GM21390 (cell line): ENCODE measurements around the gene OR52N4.
"Not testable (repeated sequence)": the region's sequence is repeated elsewhere in the genome, so short reads cannot be mapped to it uniquely, and the experiment has no call there.

Source experiments
- ATAC-seq: cut with Tn5 transposase; IDR thresholded peaks from one replicate; pipeline ENCODE4 v1.9.1; 2021; ENCODE audit not compliant: unreplicated experiment

Gene OR52N4

DNA sequence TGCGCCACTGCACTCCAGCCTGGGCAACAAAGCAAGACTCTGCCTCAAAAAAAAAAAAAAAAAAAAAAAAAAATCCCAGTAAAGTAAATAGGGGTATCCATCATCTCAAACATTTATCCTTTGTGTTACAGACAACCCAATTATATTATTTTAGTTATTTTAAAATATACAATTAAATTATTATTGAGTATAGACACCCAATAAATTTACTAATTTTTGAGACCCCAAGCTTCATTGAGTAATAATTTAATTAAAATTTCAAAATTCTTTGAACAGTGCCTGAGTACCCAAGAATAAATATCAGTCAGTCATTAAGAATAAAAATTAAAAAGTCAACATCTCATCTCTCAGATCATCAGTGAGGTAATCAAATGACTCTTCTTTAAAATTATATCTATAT lies at the start of gene OR52N4:
TSS of gene OR52N4 (plus strand) at position 301 of the 400 bp plus-strand sequence. CDS start 498 bp downstream, outside the sequence.
- ATAC-seq, result no peak

GRCh38 chr11:5705688-5706087 lies 48.4 kb upstream of the OR52N4 start:
- ATAC-seq, result no peak

- ATAC-seq, result peak; percentile 49
Observed at GRCh38 chr11:5712507-5712906, 41.5 kb upstream of the OR52N4 start.

DNA sequence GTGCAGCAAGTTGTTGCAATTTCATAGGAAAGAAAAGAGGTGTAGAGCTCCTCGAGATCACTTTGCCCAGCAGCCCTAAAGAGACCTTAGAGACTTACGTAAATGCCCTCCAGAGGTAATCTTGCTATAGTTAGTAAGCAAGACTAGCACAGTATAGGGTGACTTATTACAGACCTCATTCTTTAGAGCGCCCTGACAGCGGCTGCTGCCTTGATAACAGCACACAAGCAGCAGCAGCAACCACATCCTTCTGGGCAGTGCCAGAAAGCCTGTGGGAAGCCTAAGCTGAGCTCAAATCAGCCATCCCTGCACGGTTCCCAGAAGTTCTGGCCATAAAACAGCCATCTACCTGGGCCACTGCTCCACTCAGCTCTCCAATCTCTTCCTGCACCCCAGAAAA lies 40.3 kb upstream of the OR52N4 start:
- ATAC-seq, result no peak

GRCh38 chr11:5716518-5716917 lies 37.5 kb upstream of the OR52N4 start:
- not testable (repeated sequence) for ATAC-seq

GRCh38 chr11:5719703-5720495 lies 34.1 kb upstream of the OR52N4 start:
- no peak for ATAC-seq

DNA sequence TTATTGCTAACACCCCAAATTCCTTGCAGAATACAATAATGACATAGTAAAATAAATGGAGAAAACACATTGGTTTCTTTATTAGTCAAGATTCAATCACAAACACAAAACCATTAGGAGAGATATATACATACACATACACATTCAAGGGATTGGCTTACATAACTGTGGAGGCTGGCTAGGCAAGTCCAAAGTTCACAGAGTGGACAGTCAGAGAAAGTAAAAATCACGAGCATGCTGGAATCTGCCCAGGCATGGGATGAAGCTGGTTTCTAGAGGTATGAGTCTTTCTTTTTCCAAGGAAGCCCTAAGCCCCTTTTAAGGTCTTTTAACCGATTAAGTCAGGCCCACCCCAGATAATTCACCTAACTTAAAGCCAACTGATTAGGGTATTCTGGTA lies 31.4 kb upstream of the OR52N4 start:
- no peak for ATAC-seq

GRCh38 chr11:5726351-5726750 lies 27.7 kb upstream of the OR52N4 start:
- no peak for ATAC-seq

- ATAC-seq, result no peak
Observed at GRCh38 chr11:5727691-5728090, 26.4 kb upstream of the OR52N4 start.

GRCh38 chr11:5736396-5736795 lies 17.6 kb upstream of the OR52N4 start, which contains the start of gene OR56B1:
TSS of gene OR56B1 (plus strand) at chr11:5736448. CDS start at chr11:5736517, 69 bp downstream.
- ATAC-seq, result no peak

- no peak for ATAC-seq
Observed at GRCh38 chr11:5737091-5737490, 17.0 kb upstream of the OR52N4 start.

DNA sequence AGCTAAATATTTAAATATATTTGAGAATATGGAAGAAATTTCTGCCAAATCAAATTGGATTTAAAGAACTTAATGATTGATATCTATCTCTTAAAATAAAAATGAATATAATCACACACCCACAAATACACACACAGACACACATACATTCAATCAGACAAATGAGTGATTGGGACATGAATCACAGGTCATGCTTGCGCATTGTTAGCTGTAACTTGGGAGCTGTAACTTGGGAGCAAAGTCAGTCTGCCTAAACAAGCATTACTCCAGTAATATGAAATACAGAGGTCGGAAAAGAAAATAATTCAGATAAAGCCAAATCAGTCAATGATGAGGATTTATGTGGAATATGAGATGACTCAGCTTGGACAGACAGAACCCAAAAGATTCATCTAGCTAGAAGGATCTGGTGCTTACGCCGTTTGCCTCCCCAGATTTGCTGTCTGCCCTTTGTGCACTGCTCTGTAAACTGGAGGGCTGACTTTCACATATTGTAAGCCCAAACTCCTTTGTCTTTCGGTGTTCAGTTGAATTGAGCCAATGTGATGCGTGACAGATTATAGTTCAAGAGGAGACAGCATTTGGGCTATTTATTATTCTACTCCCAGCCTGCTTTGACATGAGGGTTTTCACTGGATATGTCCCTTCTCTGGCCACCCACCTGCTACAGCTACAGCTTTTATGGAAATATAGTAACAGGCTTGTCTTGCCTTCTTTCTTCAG lies 16.2 kb upstream of the OR52N4 start:
- no peak for ATAC-seq

DNA sequence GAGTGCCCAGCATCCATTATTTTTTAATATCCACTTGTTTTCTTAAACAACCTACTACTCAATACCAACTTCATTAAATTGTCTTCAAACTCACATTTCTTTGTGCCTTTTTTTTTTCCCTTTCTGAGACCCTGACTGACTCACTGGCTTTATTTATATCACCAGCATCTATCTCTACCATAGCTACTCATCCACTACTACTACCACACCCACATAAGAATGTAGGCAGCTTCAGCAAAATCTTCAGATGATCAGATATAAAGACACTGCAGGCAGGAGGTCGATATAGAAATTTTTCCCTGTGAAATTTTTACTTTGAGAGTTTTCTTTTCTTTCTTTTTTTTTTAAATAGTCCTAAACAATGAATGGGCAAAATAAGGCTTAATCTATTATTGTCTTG lies 15.6 kb upstream of the OR52N4 start:
- no peak for ATAC-seq

DNA sequence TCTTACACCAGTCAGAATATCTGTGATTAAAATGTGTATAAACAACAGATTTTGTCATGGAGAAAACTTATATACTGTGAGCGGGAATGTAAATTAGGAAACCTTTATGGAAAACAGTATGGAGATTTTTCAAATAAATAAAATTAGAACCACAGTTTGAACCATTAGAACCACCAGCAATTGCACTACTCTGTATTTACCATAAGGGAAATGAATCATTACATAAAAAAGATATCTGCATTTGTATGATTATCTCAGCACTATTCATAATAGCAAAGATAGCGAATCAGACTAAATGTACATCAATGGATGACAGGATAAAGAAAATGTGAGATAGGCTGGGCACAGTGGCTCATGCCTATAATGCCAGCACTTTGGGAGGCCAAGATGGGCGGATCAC lies 7.4 kb upstream of the OR52N4 start:
- ATAC-seq, result no peak

DNA sequence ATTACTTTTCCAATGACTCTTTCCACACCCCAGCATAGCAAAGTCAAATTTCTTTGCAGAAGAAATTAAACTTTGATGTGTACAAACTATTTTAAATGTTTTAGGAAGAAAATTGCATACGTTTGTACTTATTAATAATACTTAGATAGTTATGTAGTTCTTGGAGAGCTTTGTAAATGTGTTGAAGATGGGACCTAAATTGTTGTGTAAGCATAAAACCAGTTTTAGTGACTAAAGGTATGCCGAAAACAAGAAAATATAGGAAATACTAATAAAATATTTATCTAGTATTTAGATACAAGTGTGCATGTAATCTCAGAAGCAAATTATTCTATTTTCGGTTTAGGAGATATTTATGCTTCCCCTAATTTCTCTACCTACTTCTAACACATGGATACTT lies 4.2 kb upstream of the OR52N4 start:
- no peak for ATAC-seq

DNA sequence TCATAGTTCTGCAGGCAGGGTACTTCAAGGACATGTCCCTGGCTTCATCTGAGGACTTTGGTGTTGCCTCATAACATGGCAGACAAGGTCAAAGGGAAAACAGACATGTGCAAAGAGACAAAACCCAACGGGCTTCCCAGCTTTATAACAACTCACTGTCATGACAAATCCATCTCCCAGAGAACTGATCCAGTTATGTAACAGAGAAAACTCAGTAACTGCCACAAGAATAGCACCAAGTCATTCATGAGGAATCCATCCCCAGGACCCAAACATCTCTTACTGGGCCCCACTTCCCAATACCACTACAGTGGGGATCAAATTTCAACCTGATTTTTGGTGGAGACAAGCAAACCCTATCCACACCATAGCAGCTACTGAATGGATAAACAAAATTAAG lies 13.0 kb downstream of the OR52N4 start:
- no peak for ATAC-seq

- ATAC-seq, result no peak
Observed at GRCh38 chr11:5783255-5783654, 29.2 kb downstream of the OR52N4 start, which contains the start of gene OR52N5. TSS of gene OR52N5 (minus strand) at chr11:5783355. CDS start at chr11:5778634, 4,721 bp downstream.

GRCh38 chr11:5791165-5791564 lies 37.1 kb downstream of the OR52N4 start, which contains the start of gene OR52N1:
TSS of gene OR52N1 (minus strand) at chr11:5791265. CDS start at chr11:5788816, 2,449 bp downstream.
- no peak for ATAC-seq

- no peak for ATAC-seq
Observed at GRCh38 chr11:5796541-5796940, 42.5 kb downstream of the OR52N4 start.

DNA sequence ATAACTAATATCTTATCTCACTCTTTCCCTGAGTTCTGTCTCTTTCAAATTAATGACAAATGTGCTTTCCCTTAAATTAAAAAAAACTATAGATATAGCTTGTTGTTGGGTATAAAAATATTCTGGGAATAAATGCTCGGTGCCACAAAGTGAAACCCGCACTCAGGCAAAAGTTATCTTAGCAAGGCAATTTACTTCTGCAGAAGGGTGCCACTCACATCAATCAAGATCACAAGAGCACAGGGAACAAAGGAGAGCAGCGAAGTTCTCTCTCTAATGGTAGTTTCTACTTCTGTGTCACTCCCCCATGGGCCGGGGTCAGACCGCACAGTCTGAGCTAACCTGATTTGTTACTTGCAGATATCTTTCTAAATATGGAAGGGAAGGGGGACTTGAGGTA lies 49.9 kb downstream of the OR52N4 start:
- ATAC-seq, result no peak
